ENCODE measurements around the gene LAMTOR4. TPM values are rescaled to one million over a fixed set of nuclear protein-coding genes. Genes with fewer than 3 reads are reported as not detected.

Gene LAMTOR4
- total RNA-seq, 1 experiment from 2014 or later: 224 TPM

DNA sequence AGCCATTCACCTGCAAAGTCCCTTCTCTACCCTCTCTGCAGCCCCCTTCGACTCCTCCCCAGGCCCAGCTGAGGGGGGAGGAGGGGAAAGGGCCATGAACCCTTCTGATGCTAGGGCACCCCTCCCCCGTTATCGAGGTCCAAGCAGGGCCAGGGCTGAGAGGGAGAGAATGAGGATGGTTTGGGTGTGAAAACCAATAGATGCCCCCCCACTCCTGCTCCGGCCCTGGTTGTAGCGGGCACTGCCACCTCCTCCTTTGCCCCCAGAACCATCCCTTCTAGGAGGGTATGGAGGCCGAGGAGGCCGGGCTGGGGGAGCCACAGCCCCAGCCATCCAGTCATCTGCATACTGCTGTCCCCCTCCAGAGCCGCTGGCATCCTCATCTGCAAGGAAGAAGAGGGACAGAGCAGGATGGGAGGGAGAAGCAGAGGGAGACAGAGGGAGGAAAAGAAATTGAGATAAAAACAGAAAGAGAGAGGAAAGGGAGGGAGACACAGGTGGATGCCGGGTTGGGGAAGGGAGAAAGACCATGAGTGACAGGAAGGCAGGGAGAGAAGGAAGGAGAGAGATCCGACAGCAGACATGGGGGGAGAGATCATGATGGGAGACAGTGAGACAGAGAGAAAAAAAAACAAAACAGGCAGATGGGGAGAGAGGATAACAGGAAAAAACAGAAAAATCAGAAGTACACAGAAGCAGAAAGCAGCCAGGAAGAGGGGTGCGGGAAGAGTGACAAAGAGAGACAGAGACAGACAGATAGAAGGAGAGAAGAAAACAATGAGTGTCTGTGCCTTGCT, 21.6 kb downstream of the LAMTOR4 start:
- H3K27ac ChIP-seq (ENCODE audit: low read length): no peak overlapping the region
- H3K36me3 ChIP-seq (ENCODE audit: control insufficient read depth, insufficient read depth, low read length): no peaks in the 10 kb centered on the region
- in situ Hi-C loops (cut with HindIII; ENCODE audit: low pct_unique_long_range_greater_than_20kb, low sequenced_read_pairs) (no loop called here), intact Hi-C loops (cut with micrococcal nuclease; ENCODE audit: unreplicated experiment) (no loop called here)
- TF ChIP-seq POLR2AphosphoS5 (IDR thresholded peaks at IDR 0.05; ENCODE audit: low read depth, low read length) (no peak), TCF7L2 (IDR thresholded peaks at IDR 0.05; ENCODE audit: low read depth, low read length) (no peak), SIN3A (IDR thresholded peaks at IDR 0.05; ENCODE audit: borderline replicate concordance, insufficient read depth, low read depth, low read length) (no peak)
- TF ChIP-seq, protein P1, sequence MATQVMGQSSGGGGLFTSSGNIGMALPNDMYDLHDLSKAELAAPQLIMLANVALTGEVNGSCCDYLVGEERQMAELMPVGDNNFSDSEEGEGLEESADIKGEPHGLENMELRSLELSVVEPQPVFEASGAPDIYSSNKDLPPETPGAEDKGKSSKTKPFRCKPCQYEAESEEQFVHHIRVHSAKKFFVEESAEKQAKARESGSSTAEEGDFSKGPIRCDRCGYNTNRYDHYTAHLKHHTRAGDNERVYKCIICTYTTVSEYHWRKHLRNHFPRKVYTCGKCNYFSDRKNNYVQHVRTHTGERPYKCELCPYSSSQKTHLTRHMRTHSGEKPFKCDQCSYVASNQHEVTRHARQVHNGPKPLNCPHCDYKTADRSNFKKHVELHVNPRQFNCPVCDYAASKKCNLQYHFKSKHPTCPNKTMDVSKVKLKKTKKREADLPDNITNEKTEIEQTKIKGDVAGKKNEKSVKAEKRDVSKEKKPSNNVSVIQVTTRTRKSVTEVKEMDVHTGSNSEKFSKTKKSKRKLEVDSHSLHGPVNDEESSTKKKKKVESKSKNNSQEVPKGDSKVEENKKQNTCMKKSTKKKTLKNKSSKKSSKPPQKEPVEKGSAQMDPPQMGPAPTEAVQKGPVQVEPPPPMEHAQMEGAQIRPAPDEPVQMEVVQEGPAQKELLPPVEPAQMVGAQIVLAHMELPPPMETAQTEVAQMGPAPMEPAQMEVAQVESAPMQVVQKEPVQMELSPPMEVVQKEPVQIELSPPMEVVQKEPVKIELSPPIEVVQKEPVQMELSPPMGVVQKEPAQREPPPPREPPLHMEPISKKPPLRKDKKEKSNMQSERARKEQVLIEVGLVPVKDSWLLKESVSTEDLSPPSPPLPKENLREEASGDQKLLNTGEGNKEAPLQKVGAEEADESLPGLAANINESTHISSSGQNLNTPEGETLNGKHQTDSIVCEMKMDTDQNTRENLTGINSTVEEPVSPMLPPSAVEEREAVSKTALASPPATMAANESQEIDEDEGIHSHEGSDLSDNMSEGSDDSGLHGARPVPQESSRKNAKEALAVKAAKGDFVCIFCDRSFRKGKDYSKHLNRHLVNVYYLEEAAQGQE (IDR thresholded peaks at IDR 0.05; ENCODE audit: insufficient read depth in 1 of 2, low read depth in 2 of 2, low read length in 1 of 2): no peak
- TF ChIP-seq, protein P2, sequence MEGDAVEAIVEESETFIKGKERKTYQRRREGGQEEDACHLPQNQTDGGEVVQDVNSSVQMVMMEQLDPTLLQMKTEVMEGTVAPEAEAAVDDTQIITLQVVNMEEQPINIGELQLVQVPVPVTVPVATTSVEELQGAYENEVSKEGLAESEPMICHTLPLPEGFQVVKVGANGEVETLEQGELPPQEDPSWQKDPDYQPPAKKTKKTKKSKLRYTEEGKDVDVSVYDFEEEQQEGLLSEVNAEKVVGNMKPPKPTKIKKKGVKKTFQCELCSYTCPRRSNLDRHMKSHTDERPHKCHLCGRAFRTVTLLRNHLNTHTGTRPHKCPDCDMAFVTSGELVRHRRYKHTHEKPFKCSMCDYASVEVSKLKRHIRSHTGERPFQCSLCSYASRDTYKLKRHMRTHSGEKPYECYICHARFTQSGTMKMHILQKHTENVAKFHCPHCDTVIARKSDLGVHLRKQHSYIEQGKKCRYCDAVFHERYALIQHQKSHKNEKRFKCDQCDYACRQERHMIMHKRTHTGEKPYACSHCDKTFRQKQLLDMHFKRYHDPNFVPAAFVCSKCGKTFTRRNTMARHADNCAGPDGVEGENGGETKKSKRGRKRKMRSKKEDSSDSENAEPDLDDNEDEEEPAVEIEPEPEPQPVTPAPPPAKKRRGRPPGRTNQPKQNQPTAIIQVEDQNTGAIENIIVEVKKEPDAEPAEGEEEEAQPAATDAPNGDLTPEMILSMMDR (IDR thresholded peaks at IDR 0.05): no peak
- ChIA-PET POLR2A (no interaction called here), CTCF (no interaction called here)
- H3K4me1 ChIP-seq (ENCODE audit: control insufficient read depth, insufficient read depth, low read length): peaks cover 7% of the 10 kb centered on the region
- H3K4me3 ChIP-seq (ENCODE audit: low read depth in 2 of 2, low read length in 2 of 2): no peak overlapping the region
- BruUV-seq (replicated peaks): no TSS peak
- H3K27me3 ChIP-seq (ENCODE audit: control insufficient read depth, insufficient read depth, low read length): no peaks in the 10 kb centered on the region
- DNase-seq (ENCODE audit: low read depth, low spot score) (no peak), ATAC-seq (no peak)
- H3K9me3 ChIP-seq (ENCODE audit: control insufficient read depth, insufficient read depth, low read depth, low read length): no peaks in the 10 kb centered on the region

DNA sequence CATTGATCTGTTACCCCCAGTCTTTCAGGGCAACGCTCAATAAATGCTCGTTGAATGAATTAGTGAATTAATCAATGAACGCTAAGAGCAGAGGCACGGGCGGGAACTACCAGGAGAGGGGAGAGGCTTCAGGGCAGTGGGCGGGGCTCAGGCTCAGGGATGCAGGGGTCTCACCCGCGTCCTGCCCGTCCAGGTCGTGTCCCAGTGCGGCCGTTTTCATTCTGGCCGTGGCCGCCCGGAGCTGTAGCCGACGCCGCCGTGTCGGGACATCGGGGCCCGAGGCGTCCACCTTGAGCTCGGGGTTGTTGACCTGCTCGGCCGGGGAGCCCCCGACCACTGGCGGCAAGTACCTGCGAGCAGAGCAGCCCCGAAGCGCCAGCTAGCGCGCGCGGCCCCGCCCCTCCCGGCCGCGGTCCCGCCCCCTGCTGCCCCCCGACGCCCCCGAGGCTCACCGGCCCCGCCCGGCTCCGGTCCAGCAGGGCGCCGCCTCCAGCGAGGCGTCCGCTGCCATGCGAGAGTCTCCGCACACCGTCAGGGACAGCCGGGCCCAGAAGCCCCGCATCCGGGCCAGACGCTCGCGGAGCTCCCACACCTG, 22.5 kb downstream of the LAMTOR4 start:
- DNase-seq (ENCODE audit: low read depth, low spot score) (no peak), ATAC-seq (peak; percentile 59)
- BruUV-seq (replicated peaks): no TSS peak
- intact Hi-C loops (cut with micrococcal nuclease; ENCODE audit: unreplicated experiment): no loop called here
- ChIA-PET POLR2A (no interaction called here), CTCF (no interaction called here)
- in situ Hi-C loops (cut with HindIII; ENCODE audit: low pct_unique_long_range_greater_than_20kb, low sequenced_read_pairs): no loop called here
- no peaks in the 10 kb centered on the region for H3K9me3 ChIP-seq (ENCODE audit: control insufficient read depth, insufficient read depth, low read depth, low read length)
- no peaks in the 10 kb centered on the region for H3K36me3 ChIP-seq (ENCODE audit: control insufficient read depth, insufficient read depth, low read length)
- H3K27ac ChIP-seq (ENCODE audit: low read length): no peak overlapping the region
- peaks cover 7% of the 10 kb centered on the region for H3K4me1 ChIP-seq (ENCODE audit: control insufficient read depth, insufficient read depth, low read length)
- peak overlapping the region; percentile 36 to 44 for H3K4me3 ChIP-seq (ENCODE audit: low read depth in 2 of 2, low read length in 2 of 2)
- TF ChIP-seq TCF7L2 (IDR thresholded peaks at IDR 0.05; ENCODE audit: low read depth, low read length): no peak
- no peaks in the 10 kb centered on the region for H3K27me3 ChIP-seq (ENCODE audit: control insufficient read depth, insufficient read depth, low read length)

DNA sequence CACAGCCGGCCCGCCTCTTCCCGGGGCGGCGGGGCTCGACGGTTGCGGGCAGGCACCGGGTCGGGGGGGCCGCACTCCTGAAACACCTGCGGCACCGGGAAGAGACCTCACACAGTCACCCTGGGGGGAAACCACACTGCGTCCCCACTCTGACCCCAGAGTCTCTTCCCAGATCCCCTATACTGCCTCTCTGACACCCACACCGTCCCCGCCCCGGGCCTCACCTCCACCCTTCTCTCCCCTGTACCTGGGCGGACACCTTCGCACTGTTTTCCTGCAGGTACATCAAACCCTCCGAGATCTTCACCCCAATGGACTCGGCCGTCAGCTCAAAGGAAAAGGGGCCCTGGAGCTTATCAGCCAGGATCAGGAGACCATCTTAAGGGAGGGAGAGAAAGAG, 23.1 kb downstream of the LAMTOR4 start:
- intact Hi-C loops (cut with micrococcal nuclease; ENCODE audit: unreplicated experiment): no loop called here
- peaks cover 7% of the 10 kb centered on the region for H3K4me1 ChIP-seq (ENCODE audit: control insufficient read depth, insufficient read depth, low read length)
- H3K27me3 ChIP-seq (ENCODE audit: control insufficient read depth, insufficient read depth, low read length): no peaks in the 10 kb centered on the region
- no peak overlapping the region for H3K27ac ChIP-seq (ENCODE audit: low read length)
- peak; percentile 14 for ATAC-seq
- BruUV-seq (replicated peaks): no TSS peak
- CTCF ChIA-PET: interaction anchor here (0.6 kb wide), 1 partner anchor 37 kb away, joined by 7 read pairs; no protein-coding TSS in a partner anchor
- TF ChIP-seq, protein P2 (IDR thresholded peaks at IDR 0.05): no peak
- TF ChIP-seq, protein P1 (IDR thresholded peaks at IDR 0.05; ENCODE audit: insufficient read depth in 1 of 2, low read depth in 2 of 2, low read length in 1 of 2): no peak
- no peaks in the 10 kb centered on the region; the same call in 1 of the 2 replicates for H3K36me3 ChIP-seq (ENCODE audit: control insufficient read depth, insufficient read depth, low read length)
- peak overlapping the region; percentile 36 to 44 for H3K4me3 ChIP-seq (ENCODE audit: low read depth in 2 of 2, low read length in 2 of 2)
- no peak for DNase-seq (ENCODE audit: low read depth, low spot score)
- H3K9me3 ChIP-seq (ENCODE audit: control insufficient read depth, insufficient read depth, low read depth, low read length): no peaks in the 10 kb centered on the region
- POLR2A ChIA-PET: no interaction called here
- in situ Hi-C loops (cut with HindIII; ENCODE audit: low pct_unique_long_range_greater_than_20kb, low sequenced_read_pairs): no loop called here
